VCaP (cell line): Measurements from ENCODE around the gene PRKCE.
A peak's percentile ranks its signal among the peaks of the same experiment; 100 is the strongest.

Source experiments
- H3K27ac ChIP-seq: fragments of 450-650 bp; 2 replicates; pipeline ENCODE4 v1.5.1; 2017
- CTCF ChIP-seq: fragments of 450-650 bp; conservative IDR thresholded peaks from 2 replicates; pipeline ENCODE4 v1.5.1; 2017; ENCODE audit warnings: mild to moderate bottlenecking, moderate library complexity

The PRKCE gene

GRCh38 chr2:45925636-45926366 is 274.3 kb downstream of the PRKCE start:
- H3K27ac ChIP-seq: no peak overlapping the region
- no peak for TF ChIP-seq CTCF

DNA sequence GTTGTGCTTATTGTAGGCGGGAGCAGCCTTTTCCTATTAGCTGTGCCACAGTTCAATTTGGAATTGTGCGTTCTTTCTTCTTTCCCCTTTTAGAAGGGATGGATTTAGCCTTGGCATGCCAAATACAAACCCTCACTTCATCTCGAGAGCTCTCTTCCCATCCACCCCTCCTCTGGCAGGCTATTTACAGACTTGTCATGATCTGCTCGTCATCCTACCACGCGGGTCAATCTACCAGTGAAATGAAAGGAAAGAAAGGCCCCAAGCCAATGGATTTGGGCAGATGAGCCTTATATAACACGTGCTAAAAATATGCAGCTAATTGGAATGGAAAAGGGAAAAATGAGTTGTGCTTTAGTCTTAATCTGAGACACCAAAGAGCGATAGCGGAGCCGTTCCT is 277.5 kb downstream of the PRKCE start:
- H3K27ac ChIP-seq: no peak overlapping the region
- no peak for TF ChIP-seq CTCF

DNA sequence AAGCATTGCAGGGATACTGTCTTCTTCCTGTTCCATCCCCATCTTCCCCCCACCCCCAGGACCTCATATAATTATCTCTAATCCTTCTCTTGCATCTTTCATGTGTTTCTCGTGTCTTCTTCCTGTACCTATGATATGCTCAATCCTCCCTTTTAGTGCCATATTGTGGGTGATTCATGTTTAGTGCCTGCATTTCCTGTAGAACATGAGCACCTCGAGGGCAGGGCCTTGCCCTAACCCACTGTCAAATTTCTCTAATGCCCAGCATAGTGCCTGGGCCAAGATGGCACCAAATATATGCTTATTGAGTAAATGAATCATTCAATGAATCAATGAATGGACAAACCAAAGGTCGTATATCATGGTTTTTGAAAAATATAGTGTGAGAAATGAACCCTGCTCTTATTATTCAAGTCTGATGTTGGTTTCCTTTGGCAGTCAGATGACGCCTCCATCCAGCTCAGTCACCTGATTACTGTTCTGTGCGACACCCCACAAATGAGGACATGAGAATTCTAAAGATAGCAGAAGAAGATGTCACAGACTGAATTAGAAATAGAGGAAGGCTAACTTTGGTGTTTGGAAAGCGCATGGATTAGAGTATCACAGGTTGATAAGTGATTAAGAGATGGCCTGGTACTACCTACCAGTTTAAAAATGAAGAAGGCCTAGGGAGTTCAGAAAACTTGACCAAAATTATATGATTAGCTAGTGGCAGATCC is 278.4 kb downstream of the PRKCE start:
- no peak overlapping the region for H3K27ac ChIP-seq
- no peak for TF ChIP-seq CTCF

- H3K27ac ChIP-seq: no peak overlapping the region
- TF ChIP-seq CTCF: no peak
Measured at GRCh38 chr2:45930396-45930792, 278.9 kb downstream of the PRKCE start.

GRCh38 chr2:45932278-45932975 is 281.0 kb downstream of the PRKCE start:
- H3K27ac ChIP-seq: no peak overlapping the region
- TF ChIP-seq CTCF: no peak

- peak overlapping the region; percentile 94; the same call in 1 of the 2 replicates for H3K27ac ChIP-seq
- peak; percentile 80 for TF ChIP-seq CTCF
Measured at GRCh38 chr2:45935791-45936622, 284.5 kb downstream of the PRKCE start.
